ENCODE data around the gene TAF1C. TPM values are rescaled to one million over a fixed set of nuclear protein-coding genes. Genes with fewer than 3 reads are reported as not detected.

TAF1C gene
- total and polyA plus RNA-seq, 9 of the 15 experiments (the other 6 are each of a cell fraction or from before 2014, with no cell fraction given): 1.5 to 74.8 (median 21.0) TPM

DNA sequence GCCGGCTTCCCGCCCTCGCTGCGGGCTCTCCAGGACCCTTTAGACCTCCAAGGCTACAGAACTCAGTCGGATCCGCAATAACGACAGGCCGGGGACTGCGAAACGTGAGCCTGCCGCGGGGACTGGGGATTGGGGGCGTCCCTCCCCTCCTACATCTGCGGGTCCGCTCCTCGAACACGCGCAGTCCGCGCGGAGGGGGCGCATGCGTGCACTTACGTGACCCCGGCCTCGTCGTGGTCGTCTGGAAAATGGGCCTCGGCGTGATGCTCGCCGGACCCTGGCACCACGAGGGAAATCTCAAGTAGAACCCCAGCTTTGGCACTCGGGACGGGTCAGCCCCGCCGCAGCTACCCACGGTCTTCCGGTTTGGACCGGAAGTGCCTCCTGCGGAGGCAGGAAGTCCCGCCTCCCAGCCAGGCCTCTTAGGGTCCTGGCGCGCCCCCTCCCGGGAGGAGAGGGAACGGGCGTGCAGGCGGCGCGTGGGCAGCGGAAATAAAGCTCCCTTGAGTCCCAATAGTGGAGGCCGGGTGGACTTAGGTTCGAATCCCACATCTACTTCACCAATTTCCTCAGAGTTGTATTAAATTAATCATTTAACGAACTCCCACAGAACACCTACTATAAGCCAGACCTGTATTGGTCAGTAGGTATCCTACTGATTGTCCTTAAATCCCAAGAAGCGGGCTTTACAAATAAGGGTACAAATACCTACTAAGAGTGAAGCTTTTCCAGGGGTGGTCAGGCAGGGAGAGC lies at the start of gene TAF1C (continued):
- TF ChIP-seq DEAF1 (CRISPR knock-in tag; IDR thresholded peaks at IDR 0.05): peak; percentile 82
- no peak for TF ChIP-seq SAFB2 (IDR thresholded peaks at IDR 0.05; ENCODE audit: borderline replicate concordance, low read depth, low read length, severe bottlenecking)
- TF ChIP-seq, protein P1, sequence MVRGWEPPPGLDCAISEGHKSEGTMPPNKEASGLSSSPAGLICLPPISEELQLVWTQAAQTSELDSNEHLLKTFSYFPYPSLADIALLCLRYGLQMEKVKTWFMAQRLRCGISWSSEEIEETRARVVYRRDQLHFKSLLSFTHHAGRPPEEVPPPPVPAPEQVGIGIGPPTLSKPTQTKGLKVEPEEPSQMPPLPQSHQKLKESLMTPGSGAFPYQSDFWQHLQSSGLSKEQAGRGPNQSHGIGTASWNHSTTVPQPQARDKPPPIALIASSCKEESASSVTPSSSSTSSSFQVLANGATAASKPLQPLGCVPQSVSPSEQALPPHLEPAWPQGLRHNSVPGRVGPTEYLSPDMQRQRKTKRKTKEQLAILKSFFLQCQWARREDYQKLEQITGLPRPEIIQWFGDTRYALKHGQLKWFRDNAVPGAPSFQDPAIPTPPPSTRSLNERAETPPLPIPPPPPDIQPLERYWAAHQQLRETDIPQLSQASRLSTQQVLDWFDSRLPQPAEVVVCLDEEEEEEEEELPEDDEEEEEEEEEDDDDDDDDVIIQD (CRISPR knock-in tag; IDR thresholded peaks at IDR 0.05): no peak
- no peak for TF ChIP-seq FOS (IDR thresholded peaks at IDR 0.05; ENCODE audit: extremely low read depth, insufficient read length)
- TF ChIP-seq BCLAF1 (IDR thresholded peaks at IDR 0.05; ENCODE audit: borderline replicate concordance in 1 of 2, control insufficient read depth in 1 of 2, low read depth in 2 of 2, low read length in 1 of 2): no peak
- TF ChIP-seq COPS2 (conservative IDR thresholded peaks at IDR 0.05): no peak
- TF ChIP-seq MYBL2 (IDR thresholded peaks at IDR 0.05; ENCODE audit: low read depth): no peak
- TF ChIP-seq MYBL2 (CRISPR knock-in tag; IDR thresholded peaks at IDR 0.05; ENCODE audit: borderline replicate concordance): no peak
- TF ChIP-seq, protein P2, sequence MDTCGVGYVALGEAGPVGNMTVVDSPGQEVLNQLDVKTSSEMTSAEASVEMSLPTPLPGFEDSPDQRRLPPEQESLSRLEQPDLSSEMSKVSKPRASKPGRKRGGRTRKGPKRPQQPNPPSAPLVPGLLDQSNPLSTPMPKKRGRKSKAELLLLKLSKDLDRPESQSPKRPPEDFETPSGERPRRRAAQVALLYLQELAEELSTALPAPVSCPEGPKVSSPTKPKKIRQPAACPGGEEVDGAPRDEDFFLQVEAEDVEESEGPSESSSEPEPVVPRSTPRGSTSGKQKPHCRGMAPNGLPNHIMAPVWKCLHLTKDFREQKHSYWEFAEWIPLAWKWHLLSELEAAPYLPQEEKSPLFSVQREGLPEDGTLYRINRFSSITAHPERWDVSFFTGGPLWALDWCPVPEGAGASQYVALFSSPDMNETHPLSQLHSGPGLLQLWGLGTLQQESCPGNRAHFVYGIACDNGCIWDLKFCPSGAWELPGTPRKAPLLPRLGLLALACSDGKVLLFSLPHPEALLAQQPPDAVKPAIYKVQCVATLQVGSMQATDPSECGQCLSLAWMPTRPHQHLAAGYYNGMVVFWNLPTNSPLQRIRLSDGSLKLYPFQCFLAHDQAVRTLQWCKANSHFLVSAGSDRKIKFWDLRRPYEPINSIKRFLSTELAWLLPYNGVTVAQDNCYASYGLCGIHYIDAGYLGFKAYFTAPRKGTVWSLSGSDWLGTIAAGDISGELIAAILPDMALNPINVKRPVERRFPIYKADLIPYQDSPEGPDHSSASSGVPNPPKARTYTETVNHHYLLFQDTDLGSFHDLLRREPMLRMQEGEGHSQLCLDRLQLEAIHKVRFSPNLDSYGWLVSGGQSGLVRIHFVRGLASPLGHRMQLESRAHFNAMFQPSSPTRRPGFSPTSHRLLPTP (IDR thresholded peaks at IDR 0.05; ENCODE audit: borderline replicate concordance, extremely low read depth, insufficient read length): peak; percentile 86
- TF ChIP-seq ZNF79 (CRISPR knock-in tag; IDR thresholded peaks at IDR 0.05; ENCODE audit: low read depth): no peak
- peak; percentile 57 for TF ChIP-seq PCBP1 (IDR thresholded peaks at IDR 0.05; ENCODE audit: low read depth, low read length, poor library complexity, severe bottlenecking)
- no peak for TF ChIP-seq ZKSCAN3 (CRISPR knock-in tag; IDR thresholded peaks at IDR 0.05)
- no peak for TF ChIP-seq BRF2 (IDR thresholded peaks at IDR 0.05; ENCODE audit: borderline replicate concordance, insufficient read depth, insufficient read length)
- TF ChIP-seq BMI1 (IDR thresholded peaks at IDR 0.05; ENCODE audit: low read length): no peak
